Panc1 (cell line): ENCODE data around the gene XYLT1.

ENCODE experiments used
- POLR2AphosphoS5 ChIP-seq: IDR thresholded peaks from 2 replicates; pipeline ENCODE4 v1.6.1; 2012; ENCODE audit warnings: mild to moderate bottlenecking, low read depth, low read length, moderate library complexity
- SIN3A ChIP-seq: IDR thresholded peaks from 2 replicates; pipeline ENCODE4 v1.6.1; 2012; ENCODE audit warnings: low read depth, mild to moderate bottlenecking, low read length, moderate library complexity, borderline replicate concordance; ENCODE audit not compliant: insufficient read depth
- TF ChIP-seq, protein P1 (sequence below): fragments of 450-650 bp; IDR thresholded peaks from 2 replicates; pipeline ENCODE4 v1.5.1; 2017; ENCODE audit warnings: mild to moderate bottlenecking
- TF ChIP-seq, protein P2 (sequence below), 2 experiments: IDR thresholded peaks; 2 replicates each; pipeline ENCODE4 v1.6.1; 2011 to 2012; ENCODE audit warnings: low read depth in 2 of 2, control low read depth in 1 of 2, low read length in 1 of 2, mild to moderate bottlenecking in 1 of 2, moderate library complexity in 1 of 2; ENCODE audit not compliant: insufficient read depth in 1 of 2

DNA sequence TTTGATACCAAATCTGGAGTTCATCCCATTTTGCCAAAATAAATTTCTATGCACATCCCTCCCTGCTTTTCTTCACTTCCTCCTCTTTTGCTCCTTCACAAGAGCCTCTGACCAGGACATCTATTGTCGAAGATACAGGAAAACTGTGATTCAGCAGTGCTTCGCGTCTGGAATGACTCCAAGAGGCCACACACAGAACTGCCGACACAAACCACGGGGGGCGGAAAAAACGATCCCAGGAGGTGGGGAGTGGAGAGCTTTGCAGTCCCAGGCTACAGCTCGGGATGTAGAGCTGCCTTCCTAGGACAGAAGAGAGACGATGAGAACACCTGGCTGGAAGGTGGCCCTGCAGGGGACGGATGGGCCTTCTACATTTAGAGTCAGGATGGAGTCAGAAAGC lies 102.8 kb downstream of the XYLT1 start:
- TF ChIP-seq, protein P1, sequence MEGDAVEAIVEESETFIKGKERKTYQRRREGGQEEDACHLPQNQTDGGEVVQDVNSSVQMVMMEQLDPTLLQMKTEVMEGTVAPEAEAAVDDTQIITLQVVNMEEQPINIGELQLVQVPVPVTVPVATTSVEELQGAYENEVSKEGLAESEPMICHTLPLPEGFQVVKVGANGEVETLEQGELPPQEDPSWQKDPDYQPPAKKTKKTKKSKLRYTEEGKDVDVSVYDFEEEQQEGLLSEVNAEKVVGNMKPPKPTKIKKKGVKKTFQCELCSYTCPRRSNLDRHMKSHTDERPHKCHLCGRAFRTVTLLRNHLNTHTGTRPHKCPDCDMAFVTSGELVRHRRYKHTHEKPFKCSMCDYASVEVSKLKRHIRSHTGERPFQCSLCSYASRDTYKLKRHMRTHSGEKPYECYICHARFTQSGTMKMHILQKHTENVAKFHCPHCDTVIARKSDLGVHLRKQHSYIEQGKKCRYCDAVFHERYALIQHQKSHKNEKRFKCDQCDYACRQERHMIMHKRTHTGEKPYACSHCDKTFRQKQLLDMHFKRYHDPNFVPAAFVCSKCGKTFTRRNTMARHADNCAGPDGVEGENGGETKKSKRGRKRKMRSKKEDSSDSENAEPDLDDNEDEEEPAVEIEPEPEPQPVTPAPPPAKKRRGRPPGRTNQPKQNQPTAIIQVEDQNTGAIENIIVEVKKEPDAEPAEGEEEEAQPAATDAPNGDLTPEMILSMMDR = no peak
- TF ChIP-seq SIN3A = no peak
- TF ChIP-seq, protein P2, sequence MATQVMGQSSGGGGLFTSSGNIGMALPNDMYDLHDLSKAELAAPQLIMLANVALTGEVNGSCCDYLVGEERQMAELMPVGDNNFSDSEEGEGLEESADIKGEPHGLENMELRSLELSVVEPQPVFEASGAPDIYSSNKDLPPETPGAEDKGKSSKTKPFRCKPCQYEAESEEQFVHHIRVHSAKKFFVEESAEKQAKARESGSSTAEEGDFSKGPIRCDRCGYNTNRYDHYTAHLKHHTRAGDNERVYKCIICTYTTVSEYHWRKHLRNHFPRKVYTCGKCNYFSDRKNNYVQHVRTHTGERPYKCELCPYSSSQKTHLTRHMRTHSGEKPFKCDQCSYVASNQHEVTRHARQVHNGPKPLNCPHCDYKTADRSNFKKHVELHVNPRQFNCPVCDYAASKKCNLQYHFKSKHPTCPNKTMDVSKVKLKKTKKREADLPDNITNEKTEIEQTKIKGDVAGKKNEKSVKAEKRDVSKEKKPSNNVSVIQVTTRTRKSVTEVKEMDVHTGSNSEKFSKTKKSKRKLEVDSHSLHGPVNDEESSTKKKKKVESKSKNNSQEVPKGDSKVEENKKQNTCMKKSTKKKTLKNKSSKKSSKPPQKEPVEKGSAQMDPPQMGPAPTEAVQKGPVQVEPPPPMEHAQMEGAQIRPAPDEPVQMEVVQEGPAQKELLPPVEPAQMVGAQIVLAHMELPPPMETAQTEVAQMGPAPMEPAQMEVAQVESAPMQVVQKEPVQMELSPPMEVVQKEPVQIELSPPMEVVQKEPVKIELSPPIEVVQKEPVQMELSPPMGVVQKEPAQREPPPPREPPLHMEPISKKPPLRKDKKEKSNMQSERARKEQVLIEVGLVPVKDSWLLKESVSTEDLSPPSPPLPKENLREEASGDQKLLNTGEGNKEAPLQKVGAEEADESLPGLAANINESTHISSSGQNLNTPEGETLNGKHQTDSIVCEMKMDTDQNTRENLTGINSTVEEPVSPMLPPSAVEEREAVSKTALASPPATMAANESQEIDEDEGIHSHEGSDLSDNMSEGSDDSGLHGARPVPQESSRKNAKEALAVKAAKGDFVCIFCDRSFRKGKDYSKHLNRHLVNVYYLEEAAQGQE (IDR thresholded peaks at IDR 0.05; ENCODE audit: insufficient read depth in 1 of 2, low read depth in 2 of 2, low read length in 1 of 2) = no peak
- TF ChIP-seq POLR2AphosphoS5 = no peak
